HL-60/S4 treated with phorbol 12-myristate 13-acetate at 8.2 ng/mL for 4 days and 3 days (cell line): ENCODE data around the gene HSF2BP.
"Not testable (repeated sequence)": the region's sequence is repeated elsewhere in the genome, so short reads cannot be mapped to it uniquely, and the experiment has no call there.

Source experiments
- in situ Hi-C: fragments of 300-500 bp; cut with MboI; formaldehyde crosslinking; loops from 2 replicates; pipeline ENCODE4 v1.15.0; 2022; ENCODE audit warnings: low sequenced_read_pairs

Gene HSF2BP

DNA sequence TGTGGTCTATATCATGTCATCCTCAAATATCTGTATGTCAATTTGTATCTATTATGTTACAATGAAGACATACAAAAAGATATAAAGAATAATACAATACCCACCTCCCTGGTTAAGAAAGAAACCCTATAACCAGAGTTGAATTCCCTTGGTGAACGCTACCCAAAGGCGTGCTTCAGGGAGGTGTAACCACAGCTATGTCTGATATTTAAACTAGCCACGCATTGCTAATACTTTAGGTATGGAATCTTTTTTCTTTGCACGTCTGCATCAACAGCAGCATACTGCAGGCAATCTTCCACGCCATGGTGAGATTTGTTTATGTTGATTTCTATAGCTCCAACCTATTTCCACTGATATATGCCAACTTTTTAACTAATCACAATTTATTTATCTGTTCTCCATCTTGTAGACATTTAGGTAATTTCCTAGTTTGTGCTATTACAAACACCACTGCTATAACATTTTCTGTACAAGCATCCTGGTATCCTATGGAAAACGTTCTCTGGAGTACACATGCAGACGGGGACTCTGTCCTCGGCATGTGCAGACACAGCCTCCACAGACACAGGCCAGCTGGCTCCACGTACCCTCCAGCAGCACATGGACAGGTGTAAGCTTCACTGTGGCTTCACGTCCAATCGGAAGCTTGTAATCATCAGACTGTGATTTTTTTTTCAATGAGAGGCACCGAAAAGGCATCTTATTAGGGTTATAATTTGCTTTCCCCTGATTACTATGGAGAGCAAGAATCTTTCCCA is 58.5 kb downstream of the HSF2BP start:
- in situ Hi-C loops, result no loop called here

DNA sequence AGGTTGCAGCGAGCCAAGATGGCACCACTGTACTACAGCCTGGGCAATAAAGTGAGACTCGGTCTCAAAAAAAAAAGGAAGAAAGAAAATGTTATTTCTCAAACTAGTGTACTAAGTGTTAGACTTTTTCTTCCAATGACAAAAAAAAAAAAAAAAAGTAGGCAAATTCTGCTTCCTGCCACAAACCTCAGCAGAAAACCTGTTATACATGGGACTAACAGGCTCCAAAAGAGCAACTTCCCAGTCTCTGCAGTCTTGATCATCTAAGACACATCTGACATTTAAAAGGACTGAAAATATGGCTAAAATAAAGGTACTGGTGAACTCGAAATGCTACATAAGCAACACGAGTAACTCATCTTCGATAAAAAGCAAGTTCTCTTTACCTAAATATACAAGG is 59.6 kb downstream of the HSF2BP start:
- in situ Hi-C loops, result no loop called here

DNA sequence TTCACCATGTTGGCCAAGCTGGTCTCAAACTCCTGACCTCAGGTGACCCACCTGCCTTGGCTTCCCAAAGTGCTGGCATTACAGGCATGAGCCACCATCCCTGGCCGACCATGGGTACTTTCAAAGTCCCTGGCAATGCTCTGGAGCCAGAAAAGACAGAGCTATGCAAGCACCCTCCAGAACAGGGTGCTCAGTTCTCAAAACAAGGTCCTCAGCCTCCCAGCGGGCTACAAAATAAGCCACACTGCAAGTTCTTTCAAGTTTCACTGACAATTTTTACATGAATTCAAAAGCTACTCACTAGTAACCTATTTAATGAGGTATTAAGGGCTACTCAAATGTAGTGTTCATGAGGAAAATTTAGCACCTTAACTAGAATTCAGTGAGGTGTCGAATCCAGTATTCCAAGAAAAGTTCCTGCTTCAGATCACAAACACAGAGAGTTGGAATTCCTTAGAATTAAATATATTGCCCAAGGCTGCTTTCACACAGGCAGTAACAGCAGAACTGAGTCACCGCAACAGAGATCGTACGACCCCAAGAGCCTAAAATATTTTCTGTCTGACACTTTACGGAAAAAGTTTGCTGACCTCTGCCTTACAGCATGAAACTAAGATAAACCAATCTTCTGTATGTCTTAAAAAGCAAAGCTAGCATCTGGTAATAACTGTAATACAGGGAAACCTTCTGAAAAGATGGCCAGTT is 60.7 kb downstream of the HSF2BP start:
- in situ Hi-C loops, result no loop called here

DNA sequence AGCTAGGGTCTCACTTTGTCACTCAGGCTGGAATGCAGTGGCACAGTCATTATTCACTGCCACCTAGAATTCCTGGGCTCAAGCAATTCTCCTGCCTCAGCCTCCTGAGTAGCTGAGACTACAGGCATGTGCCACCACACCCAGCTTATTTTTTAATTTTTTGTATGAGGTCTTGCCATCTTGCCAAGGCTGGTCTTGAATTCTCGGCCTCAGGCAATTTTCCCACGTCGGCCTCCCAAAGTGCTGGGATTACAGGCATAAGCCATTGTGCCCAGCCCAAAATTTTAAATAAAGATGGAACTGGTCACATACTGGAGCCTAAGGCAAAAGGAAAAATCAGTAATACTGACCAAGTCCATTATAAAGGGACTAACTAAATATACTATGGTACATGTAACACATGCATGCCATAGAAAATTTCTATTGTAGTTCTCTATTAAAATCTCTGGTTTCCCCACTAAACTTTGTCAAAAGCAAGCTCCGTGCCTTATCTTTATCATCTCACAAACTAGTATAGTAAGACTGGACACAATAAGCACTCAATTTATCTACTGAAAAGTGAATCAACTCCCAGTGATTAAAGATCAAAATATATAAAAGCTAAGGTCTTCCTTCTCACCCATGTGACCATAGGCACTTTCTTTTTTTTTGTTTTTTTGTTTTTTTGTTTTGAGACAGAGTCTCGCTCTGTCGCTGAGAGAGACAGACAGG is 61.6 kb downstream of the HSF2BP start:
- in situ Hi-C loops, result no loop called here

DNA sequence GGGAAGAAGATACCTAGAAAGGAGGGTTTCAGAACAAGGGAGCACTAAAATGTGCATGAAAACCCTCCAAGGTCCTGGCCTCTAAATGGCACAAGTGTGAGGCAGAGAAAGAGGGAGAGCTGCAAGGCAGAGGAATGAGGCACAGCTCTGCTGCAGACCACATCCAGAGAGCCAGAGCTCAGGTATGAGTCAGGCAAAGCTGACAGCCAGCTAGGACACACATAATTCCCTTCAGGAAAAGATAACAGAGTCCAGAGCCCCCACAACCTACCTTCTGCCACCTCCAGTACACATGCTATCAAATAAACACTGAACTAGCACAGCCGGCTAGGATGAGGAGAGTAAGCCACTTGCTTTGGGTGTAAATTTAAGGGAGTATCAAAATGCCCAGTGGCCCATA is 62.2 kb downstream of the HSF2BP start:
- in situ Hi-C loops, result no loop called here

DNA sequence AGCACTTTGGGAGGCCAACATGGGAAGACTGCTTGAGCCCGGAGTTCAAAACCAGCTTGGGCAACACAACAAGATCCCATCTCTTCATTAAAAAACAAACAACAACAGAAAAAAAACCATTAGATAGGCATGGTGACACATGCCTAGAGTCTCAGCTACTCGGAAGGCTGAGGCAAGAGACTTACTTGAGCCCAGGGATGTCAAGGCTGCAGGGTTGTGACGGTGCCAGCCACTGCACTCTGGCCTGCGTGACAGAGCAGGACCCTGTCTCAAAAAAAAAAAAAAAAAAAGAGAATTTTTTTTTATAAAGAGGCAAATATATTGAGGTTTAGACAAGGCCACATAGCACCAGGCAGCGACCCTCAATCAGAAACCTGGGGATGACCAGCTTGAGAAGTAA is 62.7 kb downstream of the HSF2BP start:
- in situ Hi-C loops, result no loop called here

DNA sequence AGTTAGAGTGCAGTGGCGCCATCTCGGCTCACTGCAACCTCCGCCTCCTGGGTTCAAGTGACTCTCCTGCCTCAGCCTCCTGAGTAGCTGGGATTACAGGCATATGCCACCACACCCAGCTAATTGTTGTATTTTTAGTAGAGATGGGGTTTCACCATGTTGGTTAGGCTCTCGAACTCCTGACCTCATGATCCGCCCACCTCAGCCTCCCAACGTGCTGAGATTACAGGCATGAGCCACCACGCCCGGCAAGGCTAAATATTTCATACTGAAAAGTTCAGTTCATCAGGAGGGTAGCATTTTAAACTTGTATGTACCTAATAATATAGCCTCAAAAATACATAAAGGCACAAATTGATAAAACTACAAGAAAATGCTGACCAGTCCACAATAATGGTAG is 63.5 kb downstream of the HSF2BP start:
- in situ Hi-C loops, result not testable (repeated sequence)

DNA sequence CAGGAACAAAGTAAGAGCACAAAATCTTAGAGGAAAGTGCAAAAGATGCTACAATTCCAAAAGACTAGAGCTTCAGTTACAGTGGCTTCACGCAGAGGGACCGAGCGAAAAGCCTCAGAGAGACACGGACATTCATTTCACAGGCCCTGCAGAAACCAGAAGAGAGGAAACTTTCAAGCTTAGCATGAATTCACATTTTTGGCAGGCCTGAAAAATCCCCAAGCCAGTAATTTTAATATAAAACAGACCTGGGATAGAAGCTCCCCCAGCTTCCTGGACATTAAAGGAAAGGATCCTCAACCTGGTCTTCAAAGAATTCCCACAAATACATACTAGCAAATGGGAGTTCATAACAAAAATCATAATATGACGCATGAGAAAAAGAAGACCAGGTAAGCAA is 66.2 kb downstream of the HSF2BP start:
- in situ Hi-C loops, result no loop called here

DNA sequence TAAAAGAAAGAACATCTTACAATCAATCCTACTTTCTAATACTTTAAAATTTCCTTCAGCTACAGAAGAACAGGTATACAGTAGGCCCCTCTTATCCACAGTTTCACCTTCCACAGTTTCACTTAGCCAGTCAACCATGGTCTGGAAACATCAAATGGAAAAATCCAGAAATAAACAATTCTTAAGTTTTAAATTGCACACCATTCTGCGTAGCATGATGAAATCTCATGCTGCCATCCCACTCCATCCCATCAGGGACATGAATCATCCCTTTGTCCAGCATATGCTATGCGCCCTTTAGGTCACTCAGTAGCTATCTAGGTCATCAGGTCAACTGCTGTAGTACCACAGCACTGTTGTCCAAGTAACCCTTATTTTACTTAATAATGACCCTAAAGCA is 67.7 kb downstream of the HSF2BP start:
- in situ Hi-C loops, result no loop called here

DNA sequence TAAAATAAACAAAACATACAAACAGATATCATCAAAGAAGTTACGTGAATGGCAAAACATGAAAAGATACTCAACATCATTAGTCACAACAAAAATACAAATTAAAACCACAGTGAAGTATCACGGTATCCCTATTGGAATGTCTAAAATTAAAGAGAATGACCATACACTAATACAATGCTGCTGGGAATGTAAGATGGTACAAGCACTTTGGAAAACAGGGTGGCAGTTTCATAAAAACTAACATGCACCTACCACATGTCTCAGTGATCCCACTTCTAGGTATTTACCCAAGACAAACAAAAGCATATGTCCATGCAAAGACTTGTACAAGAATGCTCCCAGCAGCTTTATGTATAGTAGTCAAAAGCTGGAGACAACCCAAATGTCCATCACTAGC is 69.1 kb downstream of the HSF2BP start:
- in situ Hi-C loops, result no loop called here

DNA sequence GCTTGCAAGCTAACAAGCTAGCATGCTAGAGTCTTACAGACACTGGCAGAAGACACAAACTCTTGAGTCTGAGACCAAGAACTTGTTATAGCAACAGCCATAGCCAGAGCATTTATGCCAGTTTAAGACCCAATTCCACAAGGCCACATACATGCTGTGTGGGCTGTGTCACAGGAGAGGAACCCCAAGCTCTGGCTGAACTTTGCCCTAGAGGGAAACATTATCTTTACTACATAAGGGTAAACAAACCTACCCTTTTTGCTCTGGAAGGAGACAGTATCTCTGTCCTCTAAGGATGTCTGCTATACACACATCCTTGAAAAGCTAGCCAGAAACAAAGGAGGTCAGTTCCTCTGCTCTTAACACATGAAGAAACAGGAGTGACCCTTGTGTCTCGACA is 70.3 kb downstream of the HSF2BP start:
- in situ Hi-C loops, result no loop called here

DNA sequence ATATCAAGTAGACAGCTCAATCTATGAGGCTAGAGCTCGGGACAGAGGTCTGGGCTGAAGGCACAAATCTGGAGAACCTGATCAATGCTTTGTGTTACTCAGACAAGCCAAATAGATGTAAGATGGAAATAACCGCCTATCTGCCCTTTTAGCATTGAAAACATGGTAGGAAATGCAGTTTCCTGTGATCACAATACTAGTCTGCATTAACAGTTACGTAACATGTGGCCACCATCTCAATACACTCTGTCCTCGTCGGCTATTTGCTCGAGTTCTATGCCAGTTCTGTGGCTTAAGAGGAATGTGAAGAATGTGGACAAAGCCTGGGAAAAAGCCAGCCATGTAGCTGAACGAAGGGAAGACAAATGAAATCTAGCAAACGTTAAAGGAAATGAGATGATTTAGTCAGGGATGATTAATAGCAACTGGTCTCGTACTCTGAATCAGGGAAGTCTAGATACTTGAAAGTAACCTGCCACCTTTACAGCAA is 73.3 kb downstream of the HSF2BP start:
- in situ Hi-C loops, result no loop called here

DNA sequence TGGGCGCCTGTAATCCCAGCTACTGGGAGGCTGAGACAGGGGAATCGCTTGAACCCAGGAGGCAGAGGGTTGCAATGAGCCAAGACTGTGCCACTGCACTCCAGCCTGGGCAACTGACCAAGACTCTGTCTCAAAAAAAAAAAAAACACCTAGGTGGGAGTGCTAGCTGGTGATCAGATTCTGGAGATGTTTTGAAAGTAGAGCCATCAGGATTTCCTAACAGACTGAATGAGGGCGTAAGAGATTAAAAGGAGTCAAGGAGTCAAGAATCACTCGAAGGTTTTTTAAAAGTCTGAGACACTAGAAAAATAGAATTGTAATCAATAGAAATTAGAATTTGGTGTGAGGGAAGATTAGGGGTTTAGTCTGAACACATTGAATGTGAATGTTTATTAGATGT is 73.8 kb downstream of the HSF2BP start:
- in situ Hi-C loops, result no loop called here

DNA sequence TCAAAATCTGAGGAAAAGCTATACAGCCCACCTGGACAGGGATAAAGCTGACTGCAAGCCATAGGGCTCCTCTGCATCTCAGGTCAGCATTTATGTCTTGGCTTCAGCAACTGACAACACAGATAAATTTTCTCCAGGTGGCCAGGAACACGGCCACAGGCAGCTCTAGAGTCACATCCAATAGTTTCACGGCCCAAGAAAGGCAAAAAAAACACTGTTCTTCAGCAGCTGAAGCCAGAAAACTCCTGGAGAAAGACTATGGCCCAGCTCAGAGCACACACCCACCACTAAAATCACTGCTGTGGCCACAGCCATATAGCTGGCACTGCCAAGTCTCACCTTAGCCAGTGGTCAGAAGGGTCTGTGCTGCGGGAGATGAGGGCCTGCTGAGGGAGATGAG is 77.8 kb downstream of the HSF2BP start:
- in situ Hi-C loops, result no loop called here

DNA sequence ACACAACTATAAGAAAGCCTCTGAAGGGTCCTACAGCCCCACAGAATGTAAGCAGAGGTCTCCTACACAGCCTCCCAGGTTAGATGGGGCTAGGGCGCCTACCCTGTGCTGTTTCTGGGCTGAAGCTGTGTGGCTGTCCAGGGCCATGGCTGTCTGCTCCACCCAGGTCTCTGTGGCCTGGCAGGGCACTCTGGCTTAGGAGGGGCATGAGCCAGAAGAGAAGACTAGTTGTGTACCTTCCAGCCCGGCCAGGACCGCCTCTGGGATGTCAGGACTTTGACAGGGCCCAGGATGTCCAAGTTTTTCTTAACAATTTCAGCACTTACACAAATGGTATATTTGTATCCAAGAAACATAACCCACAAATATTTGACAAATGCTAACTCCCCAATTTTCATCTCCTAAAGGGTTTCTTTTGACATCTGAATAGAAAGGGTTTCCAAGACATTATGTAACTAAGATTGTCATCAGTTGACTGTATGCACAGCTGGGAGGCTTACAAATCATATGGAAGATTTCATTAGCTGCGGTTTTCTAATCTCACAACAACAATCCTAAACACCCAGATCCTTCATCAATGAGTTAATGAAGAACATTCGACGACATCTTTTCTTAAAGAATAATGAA is 80.5 kb downstream of the HSF2BP start:
- in situ Hi-C loops, result no loop called here

DNA sequence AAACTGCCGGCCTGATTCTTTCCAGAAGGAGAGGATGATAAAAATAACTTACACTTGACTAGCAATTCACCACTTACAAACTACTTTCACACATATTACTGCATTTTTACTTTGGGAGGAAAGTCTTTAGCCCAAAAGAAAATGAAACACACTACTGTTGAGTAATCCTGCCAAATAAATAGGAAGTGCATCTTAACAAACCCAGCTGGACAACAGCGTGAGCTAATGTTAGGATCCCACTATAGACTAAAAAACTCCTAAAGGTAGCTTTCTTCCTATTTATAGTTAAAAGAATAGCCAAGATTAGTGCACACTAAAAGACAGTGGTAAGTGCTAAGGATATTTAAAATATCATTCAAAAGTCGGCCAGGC is 83.8 kb downstream of the HSF2BP start:
- in situ Hi-C loops, result no loop called here

DNA sequence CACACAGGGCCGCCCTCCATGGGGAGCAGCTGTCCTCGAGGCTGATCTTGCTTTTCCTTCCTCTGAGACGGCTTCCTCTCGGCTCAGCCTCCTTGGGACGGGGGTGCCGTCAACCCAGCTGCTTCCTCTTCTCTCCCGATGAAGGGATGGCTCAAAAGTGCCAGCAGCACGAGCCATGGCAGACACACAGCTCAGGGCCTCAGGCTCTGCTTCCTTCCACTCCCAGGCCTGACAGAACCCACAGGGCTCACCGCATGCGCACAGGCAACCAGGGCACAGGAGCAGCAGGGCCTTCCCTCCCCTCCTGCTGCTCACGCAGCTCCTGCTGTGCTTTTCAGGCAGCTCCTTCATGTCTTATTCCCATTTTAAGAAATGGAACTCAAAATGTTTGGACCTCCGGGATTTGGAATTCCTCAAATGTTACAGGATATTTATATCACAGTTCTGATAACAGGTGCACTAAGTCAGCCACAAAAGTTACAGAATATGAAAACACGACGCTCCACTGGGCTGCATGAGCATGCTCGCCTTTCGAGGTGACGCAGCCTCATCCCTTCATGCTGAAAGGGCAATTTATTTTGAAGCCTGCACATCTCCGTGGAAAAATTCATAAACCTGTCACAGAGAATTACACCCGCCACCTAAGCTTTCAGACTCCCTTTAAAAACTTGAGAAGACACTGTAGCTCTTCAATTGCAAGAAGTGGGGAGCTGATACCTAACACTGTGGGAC is 84.4 kb downstream of the HSF2BP start:
- in situ Hi-C loops, result no loop called here

DNA sequence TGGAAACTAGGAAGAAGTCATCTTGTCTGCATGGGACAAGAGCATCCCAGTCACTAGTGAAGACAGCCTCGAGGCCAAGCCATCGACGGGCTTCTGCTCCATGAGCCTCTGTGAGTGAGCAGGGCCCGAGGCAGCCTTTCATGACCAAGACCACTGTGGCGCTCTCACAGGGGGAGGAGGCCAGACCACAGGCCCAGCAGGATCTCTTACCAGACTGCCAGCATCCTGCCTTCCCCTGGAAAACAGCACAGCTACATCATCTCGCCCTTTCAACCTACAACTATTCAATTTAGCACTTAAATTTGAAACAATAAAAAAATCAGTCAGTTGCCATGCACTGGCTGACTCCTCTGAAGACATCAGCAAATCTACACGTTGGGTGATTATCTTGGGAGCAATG is 85.4 kb downstream of the HSF2BP start:
- in situ Hi-C loops, result no loop called here

DNA sequence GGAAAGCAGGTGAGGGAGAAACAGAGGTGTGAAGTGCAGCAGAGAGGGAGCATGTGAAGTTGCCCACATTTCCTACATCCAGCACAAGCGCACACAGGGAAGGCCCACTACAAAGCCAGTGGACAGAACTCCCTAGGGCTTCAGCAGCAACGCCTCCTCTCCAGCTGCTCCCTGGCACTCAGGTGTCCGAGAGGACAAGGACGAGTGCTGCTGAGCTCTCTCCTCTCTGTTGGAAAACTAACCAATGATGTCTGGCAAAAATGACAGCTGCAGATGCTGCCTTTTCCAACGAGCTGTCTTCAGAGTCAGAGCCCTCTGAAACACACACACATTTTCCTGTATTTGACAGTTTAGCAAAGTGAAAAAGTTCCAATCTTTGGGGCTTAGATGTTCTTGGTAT is 86.8 kb downstream of the HSF2BP start:
- in situ Hi-C loops, result no loop called here

DNA sequence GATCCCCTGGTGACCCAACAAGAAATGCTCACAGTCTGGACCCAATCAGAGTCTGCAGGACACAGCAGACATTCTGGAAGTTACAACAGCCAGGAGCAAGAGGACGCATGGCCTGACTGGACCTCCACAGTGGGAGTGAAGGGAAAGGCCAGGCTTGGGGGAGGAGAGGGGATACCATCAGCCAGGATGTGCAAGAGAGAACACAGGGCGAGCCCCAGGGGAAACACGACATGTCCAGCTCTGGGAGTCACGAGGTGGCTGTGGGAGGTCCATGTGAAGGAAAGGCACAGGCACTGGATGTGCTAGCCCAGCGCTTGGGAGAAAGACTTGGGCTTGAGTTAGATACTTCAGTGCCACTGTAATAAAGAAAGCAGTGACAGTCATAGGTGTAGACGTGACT is 87.3 kb downstream of the HSF2BP start:
- in situ Hi-C loops, result no loop called here

DNA sequence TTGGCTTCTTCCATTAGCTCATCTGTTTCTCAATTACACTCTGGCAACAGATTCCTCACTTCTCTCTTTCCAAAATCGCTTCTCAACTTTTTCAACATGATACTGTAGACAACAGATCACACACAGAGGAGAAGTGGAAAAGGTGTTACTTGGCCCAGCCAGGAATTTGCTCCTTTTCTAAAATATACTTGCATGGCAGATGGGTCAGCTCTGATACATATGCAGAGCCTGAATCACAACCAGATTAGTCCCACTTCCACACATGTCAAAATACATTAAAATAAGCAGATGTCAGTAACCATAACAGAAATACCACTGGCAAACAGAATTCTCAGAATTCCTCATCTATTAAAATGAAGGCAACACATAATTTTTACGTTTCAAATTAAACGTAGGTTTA is 89.1 kb downstream of the HSF2BP start:
- in situ Hi-C loops, result not testable (repeated sequence)
